Measurements from ENCODE around the gene AGAP1.
A peak's percentile ranks its signal among the peaks of the same experiment; 100 is the strongest.

AGAP1 gene

DNA sequence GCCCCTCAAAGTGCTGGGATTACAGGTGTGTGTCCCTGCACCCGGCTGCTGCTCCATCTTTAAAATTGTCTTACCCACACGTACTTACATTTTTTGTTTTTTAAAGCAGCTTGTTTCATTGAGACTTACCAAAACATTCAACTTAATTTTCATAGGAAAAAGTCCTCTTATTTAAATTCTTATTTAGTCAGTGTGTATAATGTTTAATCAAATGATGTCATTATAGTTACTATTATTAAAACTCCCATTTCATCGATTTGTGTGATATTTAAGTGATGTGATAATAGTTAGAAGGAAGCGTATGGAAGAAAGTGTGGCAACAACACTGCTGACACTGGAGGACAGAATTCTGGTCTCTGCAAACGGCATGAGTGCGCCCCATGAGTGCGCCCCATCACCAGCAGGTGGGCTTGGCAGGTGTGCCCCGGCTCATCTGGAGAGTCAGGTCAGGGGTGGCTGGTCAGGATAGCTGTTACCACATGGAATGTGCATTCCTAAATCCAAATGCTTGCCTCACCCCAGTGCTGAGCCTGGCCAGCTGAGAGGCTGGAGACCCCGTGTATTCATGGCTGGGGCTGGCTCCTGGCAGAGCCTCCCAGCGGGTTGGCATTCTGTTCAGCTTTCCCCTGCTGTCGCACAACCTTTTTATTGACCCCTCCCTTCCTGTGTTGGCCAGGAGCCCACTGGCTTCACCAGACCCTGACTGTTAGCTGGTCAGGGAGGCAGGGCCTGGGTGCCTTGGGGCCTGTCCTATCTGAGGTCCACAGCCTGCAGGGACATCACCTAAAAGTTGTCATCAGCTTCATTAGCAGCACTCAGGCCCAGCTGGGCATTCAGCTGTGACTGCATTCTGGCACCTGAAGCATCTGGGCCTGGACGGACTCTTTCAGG is 79.7 kb downstream of the AGAP1 start:
- no peak for DNase-seq

DNA sequence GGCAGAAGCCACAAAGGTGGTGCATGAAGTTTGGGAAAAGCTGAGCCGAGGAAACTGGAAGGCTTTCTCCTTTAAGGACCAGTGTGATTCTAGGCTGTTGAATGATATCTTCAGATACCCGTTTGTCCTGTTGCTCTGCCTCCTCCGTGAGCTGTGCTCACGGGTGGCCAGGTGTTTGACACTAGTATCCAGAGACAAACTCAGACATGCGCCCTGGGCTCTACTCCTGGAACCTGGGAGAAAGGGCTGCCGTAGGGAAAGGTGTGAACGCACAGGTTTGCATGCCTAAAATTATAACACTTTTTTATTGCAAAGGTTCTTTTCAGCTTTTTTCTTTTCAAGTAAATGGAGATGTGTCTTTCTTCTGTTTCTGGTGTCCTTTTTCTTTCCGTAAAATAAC is 81.6 kb downstream of the AGAP1 start:
- DNase-seq, result no peak

DNA sequence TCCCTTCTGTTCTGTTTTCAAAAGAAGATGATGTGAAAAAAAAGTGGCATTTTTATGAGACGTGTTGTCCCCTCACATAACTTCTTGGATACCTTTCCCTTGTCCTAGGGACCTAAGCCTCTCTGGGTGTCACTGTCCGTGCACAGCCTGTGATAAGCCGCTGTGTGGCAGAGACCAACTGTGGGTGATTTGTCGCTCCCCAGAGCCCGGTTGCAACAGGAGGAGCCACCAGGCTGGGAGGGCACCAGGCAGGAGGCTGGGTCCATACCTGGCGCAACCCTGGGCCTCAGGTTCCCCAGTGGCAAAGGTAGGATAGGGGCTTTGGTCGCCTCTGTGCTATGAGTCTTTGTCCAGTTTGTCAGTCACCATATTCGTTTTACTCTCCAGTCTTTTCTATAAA is 82.1 kb downstream of the AGAP1 start:
- DNase-seq, result no peak

DNA sequence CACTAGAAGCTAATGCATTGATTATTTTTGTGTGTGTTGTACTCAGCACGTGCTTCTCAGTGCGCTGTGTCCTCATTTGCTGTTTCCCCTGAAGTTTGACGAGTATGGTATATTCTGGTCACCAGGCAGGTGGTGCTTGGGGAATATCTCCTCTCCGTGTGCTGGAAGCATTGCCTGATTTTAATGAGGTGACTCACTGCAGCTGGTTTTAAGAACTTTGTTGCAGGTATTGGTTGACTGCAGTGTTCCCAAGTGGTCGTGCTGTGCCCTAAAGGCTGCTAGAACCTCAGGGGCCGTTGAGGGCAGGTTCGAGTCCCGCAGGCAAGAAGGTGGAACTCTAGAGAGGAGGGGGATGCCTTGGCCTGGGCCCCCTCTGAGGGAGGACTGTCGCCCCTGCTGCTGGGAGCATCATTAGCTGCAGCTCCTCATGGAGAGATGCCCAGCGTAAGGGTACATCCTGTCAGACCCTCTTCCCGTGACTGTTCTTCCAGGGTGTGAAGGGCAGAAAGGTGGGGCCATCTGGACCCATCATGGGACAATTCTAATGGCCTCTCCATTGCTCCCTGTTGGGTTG is 82.6 kb downstream of the AGAP1 start:
- DNase-seq, result no peak

DNA sequence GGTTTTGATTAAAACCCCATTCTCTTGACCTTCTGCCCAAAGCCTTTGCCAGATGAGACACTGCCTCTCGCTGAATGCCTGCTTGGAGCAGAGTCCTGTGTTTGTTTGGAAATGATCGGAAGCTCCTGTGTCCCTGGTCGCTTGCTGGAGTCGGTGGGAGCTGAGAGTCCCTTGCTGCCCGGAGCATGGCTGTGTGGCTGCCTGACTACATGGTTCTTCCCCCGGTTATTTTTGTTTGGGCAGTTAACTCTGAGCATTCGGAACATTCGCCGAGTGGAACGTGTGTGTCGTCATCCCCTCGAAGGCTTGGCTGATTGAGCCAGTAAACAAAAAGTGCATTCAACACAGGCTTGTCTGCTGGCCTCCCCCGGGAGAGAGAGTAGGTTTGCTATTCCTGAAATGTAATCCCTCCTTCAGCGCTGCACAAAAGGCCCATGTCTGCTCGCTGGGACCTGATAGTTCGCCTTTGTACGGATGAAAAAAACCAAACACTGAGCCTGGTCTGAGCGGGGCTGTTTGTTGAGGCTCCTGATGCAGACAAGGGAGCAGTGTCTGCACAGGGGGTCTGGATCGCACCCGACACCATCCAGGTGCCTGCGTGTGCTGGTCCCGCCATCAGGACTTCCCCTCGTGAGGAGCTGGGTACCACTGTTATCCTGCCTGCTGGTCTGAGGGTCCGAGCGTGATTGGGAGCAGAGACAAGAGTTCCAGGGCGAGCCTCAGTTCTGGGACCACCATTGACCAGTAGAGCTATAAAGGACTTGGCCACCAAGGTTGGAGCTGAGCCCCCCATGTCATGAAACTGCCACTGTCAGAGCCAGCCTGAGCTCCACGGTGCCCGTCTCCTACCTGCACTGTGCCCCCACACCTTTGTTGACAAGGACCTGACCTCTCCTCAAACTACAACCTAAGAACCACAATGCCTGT is 83.8 kb downstream of the AGAP1 start:
- DNase-seq, result no peak

DNA sequence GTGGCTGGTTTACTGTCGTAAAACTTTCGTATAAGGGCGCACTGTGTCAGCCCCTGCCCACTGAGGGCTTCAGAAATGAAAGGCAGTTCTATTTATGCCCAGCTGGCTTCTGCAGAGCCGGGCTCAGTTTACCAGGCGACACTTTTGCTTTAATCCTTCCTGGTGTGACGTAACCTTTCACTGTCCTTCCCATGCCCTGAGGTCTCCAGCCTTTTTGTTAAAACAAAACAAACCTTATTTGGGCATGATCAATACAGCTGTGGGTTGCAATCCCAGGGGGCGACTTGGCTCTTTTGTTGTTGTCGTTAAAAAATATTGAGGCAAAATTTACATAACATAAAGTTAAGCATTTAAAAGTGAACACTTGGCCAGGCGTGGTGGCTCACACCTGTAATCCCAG is 85.3 kb downstream of the AGAP1 start:
- no peak for DNase-seq

DNA sequence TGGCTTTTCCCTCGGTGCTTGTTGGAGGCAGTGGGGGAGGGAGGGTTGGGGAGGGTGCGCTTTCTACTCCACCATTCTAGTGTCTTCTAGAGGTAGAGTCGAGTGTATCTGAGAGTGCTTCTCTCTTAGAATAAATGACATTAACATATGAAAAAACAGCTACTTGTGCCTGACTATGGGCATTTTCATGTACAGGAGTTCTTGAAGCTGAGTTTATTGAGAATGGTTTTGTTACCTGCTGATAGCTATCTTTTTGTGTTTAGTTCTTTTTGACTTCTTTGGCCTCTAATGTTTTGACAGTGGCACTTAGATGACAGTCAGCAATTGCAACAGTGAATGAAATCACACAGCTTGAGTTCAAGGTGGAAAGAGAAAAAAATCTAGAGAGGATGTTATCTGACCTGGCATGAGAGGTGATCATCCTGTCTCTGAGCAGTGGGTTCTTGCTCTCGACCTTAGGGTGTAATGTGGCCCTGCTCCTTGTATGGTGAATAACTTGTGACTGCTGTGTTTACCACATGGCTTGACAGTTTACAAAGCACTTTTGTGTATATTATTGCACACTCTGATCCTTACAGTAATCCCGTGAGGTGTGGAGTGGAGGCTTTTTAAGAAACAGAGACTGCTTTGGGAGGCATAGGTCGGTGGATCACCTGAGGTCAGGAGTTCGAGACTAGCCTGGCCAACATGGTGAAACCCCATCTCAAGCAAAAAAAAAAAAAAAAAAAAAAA is 86.7 kb downstream of the AGAP1 start:
- no peak for DNase-seq

DNA sequence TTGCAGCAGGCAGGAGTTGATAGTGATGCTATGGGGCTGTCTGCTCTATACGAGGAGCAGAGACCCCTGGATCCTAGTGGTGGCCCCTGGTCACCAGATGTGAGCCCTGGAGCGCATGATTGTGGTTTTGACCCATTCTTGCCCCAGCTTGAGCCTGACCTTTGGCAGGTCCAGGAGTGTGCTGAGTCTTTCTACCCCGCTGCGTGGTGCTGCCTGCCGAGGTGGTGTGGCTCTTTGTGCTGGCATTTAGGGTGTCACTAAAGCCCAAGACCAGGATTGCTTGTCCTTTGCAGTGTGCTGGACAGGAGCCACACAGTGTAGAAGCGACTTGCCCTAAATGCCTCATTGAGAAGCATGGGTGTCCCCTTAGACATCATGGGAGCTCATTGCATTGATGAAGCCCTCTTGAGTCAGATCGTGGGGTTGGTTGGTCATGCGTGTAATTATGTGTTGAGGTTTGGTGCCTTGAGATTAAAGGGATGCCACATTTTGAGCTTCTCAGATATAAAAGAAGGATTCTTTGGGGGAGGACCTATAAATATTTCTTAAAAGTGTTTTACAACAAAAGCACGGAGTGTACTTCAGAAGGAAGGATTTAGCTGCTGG is 88.3 kb downstream of the AGAP1 start:
- no peak for DNase-seq

DNA sequence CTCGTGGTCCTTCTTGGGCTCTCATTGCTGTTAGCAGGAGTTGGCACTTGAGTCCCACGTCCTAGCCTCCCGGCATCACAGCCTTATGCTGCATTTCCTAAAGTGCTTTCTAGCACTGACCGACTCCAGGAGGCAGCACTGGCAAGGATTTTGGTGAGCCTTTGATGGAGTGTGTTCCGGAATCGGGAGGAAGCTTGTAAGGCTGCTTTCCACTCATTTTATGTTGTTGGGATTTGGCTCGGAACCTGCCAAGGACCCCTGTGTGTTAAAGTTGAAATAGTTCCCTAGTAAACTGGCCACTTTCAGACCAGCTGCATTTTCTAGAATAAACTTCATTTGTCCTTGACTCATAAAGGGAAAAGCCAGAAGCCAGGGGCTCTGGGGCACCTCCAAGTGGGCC is 88.9 kb downstream of the AGAP1 start:
- no peak for DNase-seq

DNA sequence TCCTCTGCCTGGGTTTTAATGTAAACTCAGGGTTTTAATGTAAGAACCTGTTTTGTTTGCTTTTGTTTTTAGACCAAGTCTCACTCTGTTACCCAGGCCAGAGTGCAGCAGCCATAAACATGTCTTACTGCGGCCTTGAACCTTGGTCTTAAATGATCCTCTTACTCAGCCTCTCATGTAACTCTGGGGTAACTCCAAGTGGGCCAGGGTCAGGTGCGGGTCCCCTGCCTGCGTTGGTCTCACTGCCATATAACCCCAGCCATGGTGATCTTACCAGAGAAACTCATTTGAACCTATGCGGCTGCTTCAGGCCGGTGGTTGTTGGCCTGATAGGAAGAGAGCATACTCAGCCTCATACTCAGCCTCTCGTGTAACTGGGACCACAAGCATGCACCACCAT is 89.3 kb downstream of the AGAP1 start:
- no peak for DNase-seq

DNA sequence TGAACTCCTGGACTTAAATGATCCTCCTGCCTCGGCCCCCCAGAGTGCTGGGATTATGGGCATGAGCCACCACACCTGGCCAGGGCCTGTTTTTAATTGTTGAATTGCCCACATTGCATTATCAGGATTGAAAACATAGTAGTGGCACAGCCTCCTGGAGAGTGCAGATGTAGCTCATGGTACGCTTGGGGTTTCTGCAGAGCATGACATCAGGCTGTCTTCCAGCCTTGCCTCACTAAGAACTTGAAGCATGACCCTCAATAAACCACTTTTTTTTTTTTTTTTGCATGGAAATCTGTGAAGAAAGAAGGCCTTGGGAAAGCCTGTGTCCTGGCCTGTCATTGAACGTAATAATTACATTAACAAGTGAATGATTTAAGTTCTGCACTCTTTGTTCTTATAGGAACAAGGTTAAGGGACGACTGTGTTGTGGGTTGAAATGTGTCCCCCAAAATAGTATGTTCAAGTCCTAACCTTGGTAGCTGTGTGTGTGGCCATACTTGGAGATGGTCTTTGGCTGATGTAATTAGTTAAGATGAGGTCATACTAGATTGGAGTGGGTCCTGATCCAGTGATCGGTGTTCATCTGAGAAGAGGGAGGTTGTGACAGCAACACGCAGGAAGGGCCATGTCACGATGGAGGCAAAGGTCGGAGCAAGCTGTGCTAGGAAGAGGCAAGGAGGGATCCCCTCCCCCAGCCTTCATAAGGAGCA is 90.2 kb downstream of the AGAP1 start:
- no peak for DNase-seq

DNA sequence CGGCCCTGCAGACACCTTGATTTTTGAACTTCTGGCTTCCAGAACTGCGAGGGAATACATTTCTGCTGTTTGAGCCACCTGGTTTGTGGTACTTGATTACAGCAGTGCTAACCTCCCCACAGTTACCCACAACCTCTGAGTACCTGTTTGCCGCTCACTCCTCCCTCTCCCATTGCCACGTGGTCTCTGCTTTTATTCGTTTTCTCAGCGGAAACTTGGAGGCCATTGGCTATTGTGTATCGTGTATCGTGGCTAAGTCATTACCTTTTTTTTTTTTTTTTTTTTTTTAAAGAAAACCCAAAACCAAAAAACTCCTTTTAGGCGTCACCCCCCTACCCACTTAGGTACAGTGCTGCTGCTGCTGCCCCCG is 90.8 kb downstream of the AGAP1 start:
- DNase-seq, result no peak

DNA sequence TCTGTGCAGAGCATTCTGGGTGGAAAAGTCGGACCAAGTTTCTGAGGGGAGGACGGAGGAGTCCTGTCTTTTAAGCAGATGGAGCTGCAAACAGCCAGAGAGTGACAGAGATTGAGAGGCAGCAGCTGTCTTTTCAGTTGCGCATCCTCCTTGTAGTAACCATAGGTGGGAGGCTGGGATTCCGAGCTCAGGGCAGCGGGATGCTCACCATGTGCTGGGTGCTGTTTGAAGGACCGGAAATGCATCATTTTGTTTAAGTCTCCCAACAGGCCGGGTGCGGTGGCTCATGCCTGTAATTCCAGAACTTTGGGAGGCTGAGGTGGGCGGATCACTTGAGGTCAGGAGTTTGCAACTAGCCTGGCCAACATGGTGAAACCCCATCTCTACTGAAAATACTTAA is 93.4 kb downstream of the AGAP1 start:
- no peak for DNase-seq

DNA sequence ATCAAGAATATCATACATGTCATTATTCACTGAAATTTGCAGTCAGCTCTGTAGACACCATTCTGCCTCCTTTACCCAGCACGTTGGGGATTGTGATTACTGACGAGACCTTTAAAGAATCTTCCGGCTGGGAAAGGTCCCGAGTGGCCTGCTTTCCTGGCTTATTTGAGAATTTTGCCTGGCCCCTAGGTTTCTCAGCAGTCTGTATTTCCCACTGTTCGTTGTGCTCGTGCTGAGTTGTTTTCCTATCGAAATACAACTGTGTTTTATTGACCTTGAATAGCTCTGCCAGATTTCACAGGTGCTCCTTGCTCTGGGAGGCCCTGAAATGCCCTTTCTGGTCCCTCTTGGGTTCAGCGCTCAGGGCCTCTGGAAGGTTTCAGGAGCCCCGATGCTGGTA is 94.9 kb downstream of the AGAP1 start:
- no peak for DNase-seq

DNA sequence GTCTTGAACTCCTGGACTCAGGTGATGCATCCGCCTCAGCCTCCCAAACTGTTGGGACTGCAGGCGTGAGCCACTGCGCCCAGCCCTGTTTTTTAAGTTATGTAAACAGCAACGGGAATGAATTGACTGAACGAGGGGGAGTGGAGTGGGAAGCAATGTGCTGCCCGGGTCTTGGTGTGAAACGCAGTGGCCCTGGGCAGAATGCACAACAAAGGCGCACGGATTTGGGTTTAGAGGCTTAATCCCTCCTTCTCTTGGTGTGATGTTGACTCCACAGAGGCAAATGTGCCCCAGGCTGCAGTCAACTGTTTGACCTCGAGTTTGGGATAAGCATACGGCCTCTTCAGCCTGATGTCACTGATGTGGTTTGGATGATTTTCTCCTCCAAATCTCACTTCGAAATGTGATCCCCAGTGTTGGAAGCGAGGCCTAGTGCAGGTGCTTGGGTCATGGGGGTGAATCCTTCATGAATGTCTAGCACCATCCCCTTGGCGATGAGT is 97.4 kb downstream of the AGAP1 start:
- DNase-seq, result no peak

DNA sequence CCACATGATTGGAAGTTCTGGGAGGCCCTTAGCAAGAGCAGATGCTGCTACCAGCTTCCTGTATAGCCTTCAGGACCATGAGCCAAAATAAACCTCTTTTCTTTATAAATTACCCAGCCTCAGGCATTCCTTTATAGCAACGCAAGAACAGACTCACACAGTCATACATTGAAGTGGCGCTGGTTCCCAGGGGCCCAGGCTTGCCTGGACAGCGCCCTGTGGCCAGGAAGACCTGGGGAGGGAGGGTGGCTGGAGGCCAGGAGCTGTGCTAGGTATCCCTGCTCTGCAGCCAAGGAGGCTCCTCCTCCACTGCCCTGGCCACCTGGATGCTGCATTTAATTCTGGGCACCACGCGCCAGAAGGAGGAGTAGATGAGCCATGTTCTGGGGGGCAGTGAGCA is 98.1 kb downstream of the AGAP1 start:
- DNase-seq, result no peak

DNA sequence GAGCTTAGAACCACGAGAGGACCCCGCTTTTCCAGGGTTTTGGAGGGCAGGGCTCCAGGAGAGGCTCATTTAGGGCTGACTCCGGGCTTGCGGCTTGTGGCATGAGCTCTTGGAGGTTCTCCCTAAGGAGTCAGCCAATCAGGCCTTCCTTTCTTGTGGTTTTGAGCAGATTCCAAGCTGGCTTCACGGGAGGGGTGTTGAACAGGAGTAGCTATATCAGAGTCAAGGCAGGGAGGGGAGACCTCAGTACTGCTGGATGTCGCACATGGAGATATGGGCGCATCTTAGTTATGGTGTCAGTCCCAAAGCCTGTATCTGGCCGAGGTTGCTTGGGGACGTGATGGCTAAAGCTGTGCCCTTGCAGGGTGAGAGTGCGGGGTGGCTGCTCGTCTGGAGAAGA is 98.6 kb downstream of the AGAP1 start:
- DNase-seq, result no peak

DNA sequence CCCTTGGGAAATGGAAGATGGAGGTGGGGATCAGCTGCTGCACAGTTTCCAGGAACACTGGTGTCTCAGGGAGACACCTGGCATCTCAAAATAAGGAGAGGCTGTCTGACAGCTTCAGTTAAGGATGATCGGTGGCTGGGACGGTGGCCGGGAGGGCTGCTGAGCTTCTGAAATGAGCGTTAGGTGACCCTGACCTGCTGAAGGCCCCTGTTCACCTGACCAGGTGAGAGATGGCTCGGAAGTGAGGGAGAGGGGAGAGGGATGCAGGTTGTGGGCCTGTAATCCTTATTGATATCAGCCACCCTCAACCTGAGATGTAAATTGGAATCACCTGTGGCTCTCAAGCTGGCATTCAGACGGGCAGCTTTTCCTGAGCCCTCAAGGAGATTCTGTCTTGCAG is 99.0 kb downstream of the AGAP1 start:
- no peak for DNase-seq

DNA sequence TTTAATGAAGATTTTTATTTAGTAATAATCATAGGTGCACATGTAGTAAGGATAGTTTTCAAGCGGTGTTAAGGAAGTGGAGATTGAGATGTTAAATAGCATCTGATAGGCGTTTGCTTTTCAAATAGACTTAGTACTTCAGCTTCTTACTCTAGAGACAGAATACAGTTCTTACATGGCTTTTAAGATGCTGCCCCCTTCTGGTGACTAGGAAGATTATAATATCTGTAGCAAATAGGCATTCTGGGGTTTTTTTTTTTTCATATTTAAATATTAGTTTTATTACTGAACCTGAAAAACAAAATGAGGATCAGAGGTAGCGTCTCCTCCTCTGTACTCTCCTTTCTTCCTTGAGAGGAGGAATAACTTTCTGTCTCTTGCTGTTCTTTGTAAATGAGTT is 100.2 kb downstream of the AGAP1 start:
- DNase-seq, result no peak

DNA sequence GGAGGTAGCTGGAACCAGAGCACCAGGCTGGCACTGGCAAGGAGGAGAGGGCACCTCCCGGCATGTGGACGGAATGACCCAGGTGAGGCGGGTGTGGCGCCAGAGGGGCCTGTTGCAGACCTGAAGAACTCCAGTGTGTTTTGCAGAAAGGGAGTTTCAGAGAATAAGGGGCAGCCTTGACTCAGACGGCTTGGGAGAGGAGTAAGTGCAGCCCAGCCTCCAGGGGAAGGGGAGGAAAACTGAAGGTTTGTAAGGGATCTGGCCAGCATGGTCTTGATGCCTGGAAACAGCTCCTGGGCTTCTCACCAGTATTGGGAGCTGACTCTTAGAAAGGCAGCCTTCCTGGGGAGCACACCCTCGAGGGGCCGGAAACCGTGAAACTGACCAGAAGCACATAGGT is 101.1 kb downstream of the AGAP1 start:
- DNase-seq, result no peak

DNA sequence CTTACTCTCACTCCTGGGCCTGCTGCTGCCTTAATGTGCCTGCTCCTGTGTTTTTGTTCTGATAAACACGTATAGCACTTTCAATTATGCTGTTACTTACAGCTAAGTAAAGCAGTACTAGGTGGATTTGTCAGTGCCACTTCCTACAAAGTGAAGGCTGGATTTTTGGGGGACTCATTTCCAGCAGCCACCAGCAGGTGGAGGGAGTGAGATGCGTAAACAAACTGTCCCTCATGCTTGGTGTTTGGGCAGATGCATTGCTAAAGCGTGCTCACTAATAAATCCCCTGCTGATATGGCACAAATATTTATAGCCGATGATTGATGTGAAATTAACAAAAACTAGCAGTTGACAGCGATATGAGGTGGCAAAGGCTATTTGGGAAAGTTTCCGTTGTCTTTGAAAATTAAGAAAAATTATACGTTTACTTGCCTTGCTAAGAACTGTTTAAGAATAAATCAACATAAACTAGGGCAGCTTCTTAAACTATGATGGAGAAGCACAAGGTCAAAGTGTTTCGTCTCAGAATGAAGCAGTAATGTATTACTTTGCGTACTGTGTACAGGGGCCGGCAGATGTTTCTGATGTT is 101.7 kb downstream of the AGAP1 start:
- DNase-seq, result peak; percentile 5

All from activated effector memory CD4-positive, alpha-beta T cell treated with Interleukin-2 at 50 U/mL for 16 hours (primary cell).